Neural cell (in vitro differentiated cells): ENCODE measurements around the gene NEURL1. TPM values are rescaled to one million over a fixed set of nuclear protein-coding genes. Genes with fewer than 3 reads are reported as not detected.

Experiments
- H2AFZ ChIP-seq: fragments of 200-600, 300-800 bp; sonication (generic), shearing (Covaris generic); 2 replicates; pipeline ENCODE4 v1.6.0; 2014; ENCODE audit warnings: low read depth, mild to moderate bottlenecking, antibody characterized with exemption, low read length, moderate library complexity
- H3F3A ChIP-seq: fragments of 200-600 bp; shearing (Covaris generic); 2 replicates; pipeline ENCODE4 v1.6.1; 2016; ENCODE audit warnings: mild to moderate bottlenecking, moderate library complexity, mixed read lengths, antibody characterized with exemption, low read length; ENCODE audit not compliant: insufficient read depth, poor library complexity, severe bottlenecking
- H3K27ac ChIP-seq: fragments of 200-600, 300-800 bp; sonication (generic), shearing (Covaris generic); 2 replicates; pipeline ENCODE4 v1.5.1; 2014; ENCODE audit warnings: mild to moderate bottlenecking, low read length, moderate library complexity
- H3K27me3 ChIP-seq: fragments of 300-800, 200-600 bp; sonication (generic), shearing (Covaris generic); 2 replicates; pipeline ENCODE4 v1.6.0; 2014; ENCODE audit warnings: mild to moderate bottlenecking, low read depth, low read length, moderate library complexity; ENCODE audit not compliant: insufficient read depth
- H3K36me3 ChIP-seq: fragments of 300-800, 200-600 bp; sonication (generic), shearing (Covaris generic); 2 replicates; pipeline ENCODE4 v1.5.1; 2014; ENCODE audit warnings: mild to moderate bottlenecking, antibody characterized with exemption, low read length, moderate library complexity; ENCODE audit not compliant: insufficient read depth
- H3K4me2 ChIP-seq: fragments of 300-800, 200-600 bp; sonication (generic), shearing (Covaris generic); 2 replicates; pipeline ENCODE4 v1.6.0; 2014; ENCODE audit warnings: mild to moderate bottlenecking, low read length
- H3K4me3 ChIP-seq: fragments of 300-800, 200-600 bp; sonication (generic), shearing (Covaris generic); 2 replicates; pipeline ENCODE4 v1.5.1; 2014; ENCODE audit warnings: mild to moderate bottlenecking, low read length, moderate library complexity
- H3K79me2 ChIP-seq: fragments of 200-600 bp; shearing (Covaris generic); replicated peaks from 2 replicates; pipeline ENCODE4 v1.6.0; 2014; ENCODE audit warnings: mild to moderate bottlenecking, low read length, moderate library complexity; ENCODE audit not compliant: insufficient read depth
- H3K9ac ChIP-seq: fragments of 300-800, 200-600 bp; sonication (generic), shearing (Covaris generic); 2 replicates; pipeline ENCODE4 v1.6.1; 2016; ENCODE audit warnings: mild to moderate bottlenecking, low read length, mixed read lengths
- H3K9me2 ChIP-seq: fragments of 200-600 bp; shearing (Covaris generic); 2 replicates; pipeline ENCODE4 v1.6.1; 2016; ENCODE audit warnings: mild to moderate bottlenecking, low read length, mixed read lengths; ENCODE audit not compliant: insufficient read depth
- H3K9me3 ChIP-seq: fragments of 200-600, 300-800 bp; sonication (generic), shearing (Covaris generic); 2 replicates; pipeline ENCODE4 v1.6.1; 2016; ENCODE audit warnings: mild to moderate bottlenecking, mixed run types, low read length, moderate library complexity, mixed read lengths
- H4K20me1 ChIP-seq: fragments of 200-600 bp; shearing (Covaris generic); 2 replicates; pipeline ENCODE4 v1.6.1; 2016; ENCODE audit warnings: mild to moderate bottlenecking, mixed run types; ENCODE audit not compliant: insufficient read depth
- EP300 ChIP-seq: fragments of 450-650 bp; conservative IDR thresholded peaks from 2 replicates; pipeline ENCODE4 v1.6.1; 2014; ENCODE audit warnings: antibody characterized with exemption, mild to moderate bottlenecking, moderate library complexity; ENCODE audit not compliant: poor library complexity, severe bottlenecking
- EZH2 ChIP-seq: fragments of 200-600, 300-800 bp; shearing (Covaris generic), sonication (generic); IDR thresholded peaks from 2 replicates; pipeline ENCODE4 v1.6.1; 2014; ENCODE audit warnings: antibody characterized with exemption, low read length, borderline replicate concordance, mild to moderate bottlenecking; ENCODE audit not compliant: insufficient read depth, poor library complexity, severe bottlenecking
- MXI1 ChIP-seq: fragments of 450-650 bp; conservative IDR thresholded peaks from 2 replicates; pipeline ENCODE4 v1.6.1; 2014; ENCODE audit warnings: antibody characterized with exemption, mild to moderate bottlenecking; ENCODE audit not compliant: poor library complexity, severe bottlenecking
- POLR2AphosphoS5 ChIP-seq: IDR thresholded peaks from 2 replicates; pipeline ENCODE4 v1.6.1; 2012
- RAD21 ChIP-seq: fragments of 450-650 bp; conservative IDR thresholded peaks from 2 replicates; pipeline ENCODE4 v1.6.1; 2014; ENCODE audit warnings: antibody characterized with exemption, mild to moderate bottlenecking, moderate library complexity
- SMC3 ChIP-seq: fragments of 450-650 bp; conservative IDR thresholded peaks from 2 replicates; pipeline ENCODE4 v1.6.1; 2014; ENCODE audit warnings: antibody characterized with exemption, mild to moderate bottlenecking, moderate library complexity; ENCODE audit not compliant: poor library complexity
- TAF1 ChIP-seq: IDR thresholded peaks from 2 replicates; pipeline ENCODE4 v1.6.1; 2012; ENCODE audit warnings: low read depth
- polyA plus RNA-seq: library from polyadenylated mRNA; depleted of rRNA; stranded (reverse); fragments of >200 nt; gene quantifications from 2 replicates; pipeline ENCODE4 v1.2.3, GENCODE V29; 2014
- TF ChIP-seq, protein P1 (sequence below): IDR thresholded peaks from 2 replicates; pipeline ENCODE4 v1.6.1; 2012; ENCODE audit warnings: borderline replicate concordance
- TF ChIP-seq, protein P2 (sequence below): fragments of 450-650 bp; IDR thresholded peaks from 2 replicates; pipeline ENCODE4 v1.5.1; 2014; ENCODE audit warnings: antibody characterized with exemption, mild to moderate bottlenecking, moderate library complexity; ENCODE audit not compliant: poor library complexity, severe bottlenecking

NEURL1 gene
- polyA plus RNA-seq, 1 donor from 2014 or later: 12.3 TPM

DNA sequence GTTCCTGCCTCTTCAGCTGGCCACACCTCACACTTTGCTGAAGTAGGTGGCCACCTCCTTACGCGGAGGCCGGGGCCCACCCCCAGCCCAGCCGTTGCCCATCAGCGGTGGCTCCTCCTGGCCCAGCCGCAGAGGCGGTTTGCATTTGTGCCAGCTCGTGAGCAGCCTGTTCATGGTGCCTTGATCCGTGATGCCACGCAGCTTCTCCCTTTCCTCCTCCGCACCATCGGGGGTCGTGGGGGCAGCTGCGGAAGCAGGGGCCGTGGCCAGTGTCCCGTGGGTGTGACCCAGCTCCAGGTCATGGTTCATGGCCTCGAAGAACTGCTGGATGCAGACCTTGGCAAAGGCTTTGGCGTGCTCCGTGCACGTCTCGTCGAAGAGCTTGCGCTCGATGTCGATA, 38.3 kb upstream of the NEURL1 start:
- Histone ChIP-seq H3K9me2 (no peaks in the 10 kb centered on the region), H3K9me3 (no peaks in the 10 kb centered on the region), H3F3A (no peaks in the 10 kb centered on the region), H2AFZ (no peak overlapping the region), H4K20me1 (no peaks in the 10 kb centered on the region), H3K9ac (no peak overlapping the region), H3K4me3 (no peak overlapping the region), H3K4me2 (no peak overlapping the region), H3K27me3 (no peaks in the 10 kb centered on the region), H3K36me3 (no peaks in the 10 kb centered on the region), H3K27ac (no peak overlapping the region), H3K79me2 (no peaks in the 10 kb centered on the region)
- TF ChIP-seq EP300 (no peak), EZH2 (no peak), POLR2AphosphoS5 (no peak), TAF1 (no peak), MXI1 (no peak), RAD21 (no peak), SMC3 (no peak)
- TF ChIP-seq, protein P1, sequence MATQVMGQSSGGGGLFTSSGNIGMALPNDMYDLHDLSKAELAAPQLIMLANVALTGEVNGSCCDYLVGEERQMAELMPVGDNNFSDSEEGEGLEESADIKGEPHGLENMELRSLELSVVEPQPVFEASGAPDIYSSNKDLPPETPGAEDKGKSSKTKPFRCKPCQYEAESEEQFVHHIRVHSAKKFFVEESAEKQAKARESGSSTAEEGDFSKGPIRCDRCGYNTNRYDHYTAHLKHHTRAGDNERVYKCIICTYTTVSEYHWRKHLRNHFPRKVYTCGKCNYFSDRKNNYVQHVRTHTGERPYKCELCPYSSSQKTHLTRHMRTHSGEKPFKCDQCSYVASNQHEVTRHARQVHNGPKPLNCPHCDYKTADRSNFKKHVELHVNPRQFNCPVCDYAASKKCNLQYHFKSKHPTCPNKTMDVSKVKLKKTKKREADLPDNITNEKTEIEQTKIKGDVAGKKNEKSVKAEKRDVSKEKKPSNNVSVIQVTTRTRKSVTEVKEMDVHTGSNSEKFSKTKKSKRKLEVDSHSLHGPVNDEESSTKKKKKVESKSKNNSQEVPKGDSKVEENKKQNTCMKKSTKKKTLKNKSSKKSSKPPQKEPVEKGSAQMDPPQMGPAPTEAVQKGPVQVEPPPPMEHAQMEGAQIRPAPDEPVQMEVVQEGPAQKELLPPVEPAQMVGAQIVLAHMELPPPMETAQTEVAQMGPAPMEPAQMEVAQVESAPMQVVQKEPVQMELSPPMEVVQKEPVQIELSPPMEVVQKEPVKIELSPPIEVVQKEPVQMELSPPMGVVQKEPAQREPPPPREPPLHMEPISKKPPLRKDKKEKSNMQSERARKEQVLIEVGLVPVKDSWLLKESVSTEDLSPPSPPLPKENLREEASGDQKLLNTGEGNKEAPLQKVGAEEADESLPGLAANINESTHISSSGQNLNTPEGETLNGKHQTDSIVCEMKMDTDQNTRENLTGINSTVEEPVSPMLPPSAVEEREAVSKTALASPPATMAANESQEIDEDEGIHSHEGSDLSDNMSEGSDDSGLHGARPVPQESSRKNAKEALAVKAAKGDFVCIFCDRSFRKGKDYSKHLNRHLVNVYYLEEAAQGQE: no peak
- TF ChIP-seq, protein P2, sequence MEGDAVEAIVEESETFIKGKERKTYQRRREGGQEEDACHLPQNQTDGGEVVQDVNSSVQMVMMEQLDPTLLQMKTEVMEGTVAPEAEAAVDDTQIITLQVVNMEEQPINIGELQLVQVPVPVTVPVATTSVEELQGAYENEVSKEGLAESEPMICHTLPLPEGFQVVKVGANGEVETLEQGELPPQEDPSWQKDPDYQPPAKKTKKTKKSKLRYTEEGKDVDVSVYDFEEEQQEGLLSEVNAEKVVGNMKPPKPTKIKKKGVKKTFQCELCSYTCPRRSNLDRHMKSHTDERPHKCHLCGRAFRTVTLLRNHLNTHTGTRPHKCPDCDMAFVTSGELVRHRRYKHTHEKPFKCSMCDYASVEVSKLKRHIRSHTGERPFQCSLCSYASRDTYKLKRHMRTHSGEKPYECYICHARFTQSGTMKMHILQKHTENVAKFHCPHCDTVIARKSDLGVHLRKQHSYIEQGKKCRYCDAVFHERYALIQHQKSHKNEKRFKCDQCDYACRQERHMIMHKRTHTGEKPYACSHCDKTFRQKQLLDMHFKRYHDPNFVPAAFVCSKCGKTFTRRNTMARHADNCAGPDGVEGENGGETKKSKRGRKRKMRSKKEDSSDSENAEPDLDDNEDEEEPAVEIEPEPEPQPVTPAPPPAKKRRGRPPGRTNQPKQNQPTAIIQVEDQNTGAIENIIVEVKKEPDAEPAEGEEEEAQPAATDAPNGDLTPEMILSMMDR: no peak

DNA sequence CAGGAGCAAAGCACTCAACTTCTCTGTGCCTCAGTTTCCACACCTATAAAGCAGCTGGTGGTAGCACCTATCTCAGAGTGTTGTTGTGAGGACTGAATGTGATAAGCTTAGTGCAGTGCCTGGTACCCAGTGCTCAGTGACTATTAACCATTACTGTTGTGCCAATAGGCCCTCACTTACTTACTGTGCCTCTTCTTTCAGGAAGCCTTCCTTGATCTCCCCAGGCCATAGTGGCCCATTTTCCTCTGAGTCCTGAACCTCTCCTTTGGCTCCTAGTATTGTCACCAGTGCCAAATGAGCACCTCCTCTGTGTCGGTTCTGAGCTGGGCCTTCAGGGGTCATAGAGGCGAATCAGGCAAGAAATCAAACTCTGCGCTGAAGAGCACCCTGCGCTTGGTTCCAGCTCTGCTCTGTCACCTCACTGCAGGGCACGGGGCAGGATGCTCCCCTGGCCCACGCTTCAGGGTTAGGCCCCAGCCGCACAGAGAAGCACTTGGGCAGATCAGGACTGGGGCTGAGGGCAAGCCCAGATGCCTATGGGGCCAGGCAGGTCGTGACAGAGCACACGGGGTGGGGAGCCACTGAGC, 37.3 kb upstream of the NEURL1 start:
- Histone ChIP-seq H4K20me1 (no peaks in the 10 kb centered on the region), H3K36me3 (no peaks in the 10 kb centered on the region), H3K4me3 (no peak overlapping the region), H3K4me2 (no peak overlapping the region), H3K27me3 (no peaks in the 10 kb centered on the region), H2AFZ (no peak overlapping the region), H3K9me3 (no peaks in the 10 kb centered on the region), H3K79me2 (no peaks in the 10 kb centered on the region), H3K9ac (no peak overlapping the region), H3F3A (no peaks in the 10 kb centered on the region), H3K9me2 (no peaks in the 10 kb centered on the region), H3K27ac (no peak overlapping the region)
- TF ChIP-seq POLR2AphosphoS5 (no peak), SMC3 (no peak), RAD21 (no peak), EP300 (no peak), EZH2 (no peak), TAF1 (no peak), MXI1 (no peak)
- TF ChIP-seq, protein P2: no peak
- TF ChIP-seq, protein P1: no peak
